ENCODE measurements around the gene NYAP1. TPM values are rescaled to one million over a fixed set of nuclear protein-coding genes. Genes with fewer than 3 reads are reported as not detected.

NYAP1 gene
- total and polyA plus RNA-seq, 7 donors = 0.23 to 1.6 (median 1.4) TPM; not detected in 1

GRCh38 chr7:100466653-100467605, 16.8 kb upstream of the NYAP1 start:
- Histone ChIP-seq H3K4me1 (peaks cover 0 to 58% (median 46%) of the 10 kb centered on the region in 4 donors), H3K27me3 (no peaks in the 10 kb centered on the region), H3K36me3 (peaks cover 0 to 48% (median 11%) of the 10 kb centered on the region in 4 donors), H3K4me3 (peak overlapping the region in 2 of 4 donors; percentile 14 to 23), H3K27ac (peak overlapping the region; percentile 54 to 77 (median 72)), H3K9me3 (no peaks in the 10 kb centered on the region)
- intact Hi-C loops (cut with DNase I) = loop anchor here (5.0 kb wide), 2 partner anchors 210 to 225 kb away; partner anchors contain the start of gene GIGYF1
- WGBS, 2 donors = 80 to 89% methylated on average over 32 of the region's 32 CpGs
- no peak for DNase-seq
- TF ChIP-seq POLR2A (IDR thresholded peaks at IDR 0.05) = no peak
- TF ChIP-seq POLR2AphosphoS5 (IDR thresholded peaks at IDR 0.05) = peak in 1 of 4 donors; percentile 3
- no peak for TF ChIP-seq EP300 (IDR thresholded peaks at IDR 0.05)
- no peak for TF ChIP-seq CTCF (IDR thresholded peaks at IDR 0.05)

- H3K27me3 ChIP-seq = no peaks in the 10 kb centered on the region
- H3K36me3 ChIP-seq = peaks cover 0 to 55% (median 15%) of the 10 kb centered on the region in 4 donors
- WGBS, 2 donors = 80 to 81% methylated on average over 22 of the region's 22 CpGs
- peak overlapping the region; percentile 36 to 77 (median 72) for H3K27ac ChIP-seq
- intact Hi-C loops (cut with DNase I) = loop anchor here (2.0 to 5.0 kb wide), 3 partner anchors 91 to 224 kb away; partner anchors contain the start of gene GIGYF1
- peak overlapping the region in 2 of 4 donors; percentile 14 to 23 for H3K4me3 ChIP-seq
- no peaks in the 10 kb centered on the region for H3K9me3 ChIP-seq
- no peak for DNase-seq
- TF ChIP-seq POLR2AphosphoS5 (IDR thresholded peaks at IDR 0.05) = peak in 2 of 4 donors; percentile 40 to 56
- TF ChIP-seq POLR2A (IDR thresholded peaks at IDR 0.05) = no peak
- no peak for TF ChIP-seq CTCF (IDR thresholded peaks at IDR 0.05)
- no peak for TF ChIP-seq EP300 (IDR thresholded peaks at IDR 0.05)
- H3K4me1 ChIP-seq = peaks cover 0 to 67% (median 54%) of the 10 kb centered on the region in 4 donors
Observed at GRCh38 chr7:100467638-100468373, 15.9 kb upstream of the NYAP1 start.

GRCh38 chr7:100469227-100470044, 14.3 kb upstream of the NYAP1 start:
- peak; percentile 94 for DNase-seq
- H3K4me1 ChIP-seq = peaks cover 0 to 83% (median 69%) of the 10 kb centered on the region in 4 donors
- WGBS, 2 donors = 26 to 32% methylated on average over 13 of the region's 13 CpGs
- H3K4me3 ChIP-seq = no peak overlapping the region
- peaks cover 6 to 66% (median 27%) of the 10 kb centered on the region in 4 donors for H3K36me3 ChIP-seq
- no peaks in the 10 kb centered on the region for H3K9me3 ChIP-seq
- no peaks in the 10 kb centered on the region for H3K27me3 ChIP-seq
- intact Hi-C loops (cut with DNase I) = loop anchor here (1.0 to 10.0 kb wide), 5 partner anchors 14 to 395 kb away; partner anchors contain the start of genes GIGYF1, NYAP1 and TRIP6
- peak overlapping the region; percentile 38 to 77 (median 60) for H3K27ac ChIP-seq
- no peak for TF ChIP-seq POLR2A (IDR thresholded peaks at IDR 0.05)
- peak in 2 of 4 donors; percentile 32 to 38 for TF ChIP-seq POLR2AphosphoS5 (IDR thresholded peaks at IDR 0.05)
- peak; percentile 87 to 98 (median 95) for TF ChIP-seq CTCF (IDR thresholded peaks at IDR 0.05)
- no peak for TF ChIP-seq EP300 (IDR thresholded peaks at IDR 0.05)

GRCh38 chr7:100471021-100471420, 12.7 kb upstream of the NYAP1 start:
- Histone ChIP-seq H3K9me3 (no peaks in the 10 kb centered on the region), H3K27me3 (no peaks in the 10 kb centered on the region), H3K27ac (peak overlapping the region in 2 of 4 donors; percentile 2 to 64), H3K4me1 (peaks cover 0 to 87% (median 74%) of the 10 kb centered on the region in 4 donors), H3K36me3 (peaks cover 6 to 71% (median 30%) of the 10 kb centered on the region in 4 donors), H3K4me3 (no peak overlapping the region)
- no peak for TF ChIP-seq POLR2A (IDR thresholded peaks at IDR 0.05)
- TF ChIP-seq CTCF (IDR thresholded peaks at IDR 0.05) = no peak
- no peak for TF ChIP-seq EP300 (IDR thresholded peaks at IDR 0.05)
- TF ChIP-seq POLR2AphosphoS5 (IDR thresholded peaks at IDR 0.05) = no peak
- 44 to 69% methylated on average over 4 of the region's 4 CpGs for WGBS, 2 donors
- DNase-seq = no peak
- intact Hi-C loops (cut with DNase I) = loop anchor here (10.0 kb wide), 1 partner anchor 394 kb away; the partner anchor contains the start of gene TRIP6

Data from sigmoid colon (tissue), 7 donors.